AG04449 (cell line): ENCODE data around the gene MIGA1.
"Not testable (repeated sequence)": the region's sequence is repeated elsewhere in the genome, so short reads cannot be mapped to it uniquely, and the experiment has no call there.

Source experiments
- CTCF ChIA-PET: fragments of 350-600 bp; formaldehyde crosslinking; extraction: SDS; loops from one replicate; lab custom pipeline; 2021; ENCODE audit warnings: antibody characterized with exemption; lab: Yijun Ruan, JAX
- POLR2A ChIA-PET: fragments of 400-600, 350-600 bp; formaldehyde crosslinking; extraction: SDS; loops from one replicate; lab custom pipeline; 2020; ENCODE audit warnings: antibody characterized with exemption, inconsistent platforms; lab: Yijun Ruan, JAX
- DNase-seq: peaks from one replicate; pipeline ENCODE4 v3.0.0-alpha.2; 2010; ENCODE audit warnings: low read depth, low spot score
- H3K4me3 ChIP-seq: 2 replicates; pipeline ENCODE4 v1.5.1; 2011; ENCODE audit warnings: low read depth, mild to moderate bottlenecking, control low read depth, low read length
- CTCF ChIP-seq: IDR thresholded peaks from one replicate; pipeline ENCODE4 v1.5.1; 2011; ENCODE audit warnings: mild to moderate bottlenecking, moderate library complexity, low read length, control low read depth, inconsistent platforms; ENCODE audit not compliant: insufficient read depth; ENCODE audit errors: missing control alignments

MIGA1 gene

GRCh38 chr1:77779529-77780281 is at the start of gene MIGA1:
MIGA1 (plus strand) TSS chr1:77779649; CDS start chr1:77783253, 3,604 bp downstream.
- peak; percentile 46 for DNase-seq
- ChIA-PET CTCF (interaction anchor here (0.8 to 1.5 kb wide), 2 partner anchors 49 to 335 kb away, joined by 3 to 6 read pairs; no protein-coding TSS in a partner anchor), POLR2A (interaction anchor here (0.8 to 1.6 kb wide), 3 partner anchors 20 to 225 kb away, joined by 3 to 5 read pairs (median 3); partner anchors contain the start of genes DNAJB4, FUBP1 and USP33)
- H3K4me3 ChIP-seq, result peak within 1 kb of the TSS; percentile 89
- no peak for TF ChIP-seq CTCF

GRCh38 chr1:77732090-77732489 is 47.4 kb upstream of the MIGA1 start:
- POLR2A ChIA-PET, result no interaction called here
- no peak for DNase-seq
- no peak overlapping the region for H3K4me3 ChIP-seq
- no peak for TF ChIP-seq CTCF
- CTCF ChIA-PET, result interaction anchor here (0.6 to 0.8 kb wide), 2 partner anchors 100 to 168 kb away, joined by 3 read pairs; no protein-coding TSS in a partner anchor

GRCh38 chr1:77739235-77739634 is 40.2 kb upstream of the MIGA1 start:
- H3K4me3 ChIP-seq, result no peak overlapping the region
- TF ChIP-seq CTCF, result no peak
- no peak for DNase-seq
- POLR2A ChIA-PET, result no interaction called here
- CTCF ChIA-PET, result interaction anchor here (0.7 to 2.0 kb wide), 2 partner anchors 16 to 19 kb away, joined by 3 to 5 read pairs; no protein-coding TSS in a partner anchor

DNA sequence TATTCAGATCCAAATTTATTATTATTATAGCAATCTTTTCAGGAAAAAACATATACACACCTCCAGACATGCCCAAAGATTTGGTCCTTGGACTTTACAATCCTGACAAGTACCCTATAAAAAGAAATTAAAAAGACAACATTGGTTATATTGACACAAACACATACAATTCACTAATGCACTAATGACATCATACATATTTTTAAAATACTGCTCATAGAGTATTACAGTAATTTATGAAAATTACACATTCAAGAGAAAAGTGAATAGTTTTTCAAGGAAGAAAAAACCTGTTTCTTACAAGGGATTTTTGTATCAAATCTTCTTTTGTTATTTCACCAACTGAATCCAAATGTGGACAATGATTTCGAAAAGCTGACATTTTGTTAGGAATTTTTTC is 38.1 kb upstream of the MIGA1 start:
- no peak for DNase-seq
- ChIA-PET CTCF (no interaction called here), POLR2A (no interaction called here)
- no peak for TF ChIP-seq CTCF
- no peak overlapping the region for H3K4me3 ChIP-seq

DNA sequence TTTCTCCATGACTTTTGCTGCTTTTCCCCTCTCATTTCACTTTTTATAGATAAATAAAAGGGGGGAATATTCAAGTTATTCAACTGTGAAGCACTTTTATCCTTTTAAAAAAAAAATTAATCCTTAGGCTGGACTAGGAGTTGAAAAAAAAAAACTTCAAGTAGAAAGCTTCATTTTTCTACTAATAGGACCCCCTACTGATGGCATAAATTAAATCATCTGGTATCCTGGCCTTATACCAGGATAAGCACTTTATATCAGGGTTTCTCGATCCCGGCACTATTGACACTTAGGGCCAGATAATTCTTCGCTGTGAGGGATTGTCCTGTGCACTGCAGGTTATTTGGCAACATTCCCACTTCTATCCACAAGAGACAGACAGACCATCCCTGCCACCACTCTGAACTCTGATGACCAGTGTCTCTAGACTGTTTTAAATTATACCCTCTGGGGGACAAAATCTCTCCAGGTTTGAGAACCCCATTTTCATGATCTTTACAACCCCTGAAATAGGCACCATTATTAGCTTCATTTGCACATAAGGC is 37.4 kb upstream of the MIGA1 start:
- H3K4me3 ChIP-seq, result no peak overlapping the region
- DNase-seq, result no peak
- no peak for TF ChIP-seq CTCF
- CTCF ChIA-PET, result interaction anchor here (1.6 kb wide), 1 partner anchor 9 kb away, joined by 3 read pairs; no protein-coding TSS in a partner anchor
- POLR2A ChIA-PET, result no interaction called here

DNA sequence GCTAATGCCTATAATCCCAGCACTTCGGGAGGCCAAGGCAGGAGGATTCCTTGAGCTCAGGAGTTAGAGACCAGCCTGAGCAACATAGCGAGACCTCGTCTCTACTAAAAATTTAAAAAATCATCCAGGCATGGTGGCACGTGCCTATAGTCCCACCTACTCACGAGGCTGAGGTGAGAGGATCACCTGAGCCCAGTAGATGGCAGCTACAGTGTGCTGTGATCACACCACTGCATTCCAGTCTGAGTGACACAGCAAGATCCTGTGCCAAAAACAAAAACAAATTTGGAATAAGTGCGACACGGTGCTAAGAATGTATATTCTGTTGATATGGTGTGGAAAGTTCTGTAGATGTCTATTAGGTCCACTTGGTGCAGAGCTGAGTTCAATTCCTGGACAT is 34.9 kb upstream of the MIGA1 start:
- TF ChIP-seq CTCF, result no peak
- CTCF ChIA-PET, result no interaction called here
- no peak overlapping the region for H3K4me3 ChIP-seq
- POLR2A ChIA-PET, result no interaction called here
- no peak for DNase-seq

DNA sequence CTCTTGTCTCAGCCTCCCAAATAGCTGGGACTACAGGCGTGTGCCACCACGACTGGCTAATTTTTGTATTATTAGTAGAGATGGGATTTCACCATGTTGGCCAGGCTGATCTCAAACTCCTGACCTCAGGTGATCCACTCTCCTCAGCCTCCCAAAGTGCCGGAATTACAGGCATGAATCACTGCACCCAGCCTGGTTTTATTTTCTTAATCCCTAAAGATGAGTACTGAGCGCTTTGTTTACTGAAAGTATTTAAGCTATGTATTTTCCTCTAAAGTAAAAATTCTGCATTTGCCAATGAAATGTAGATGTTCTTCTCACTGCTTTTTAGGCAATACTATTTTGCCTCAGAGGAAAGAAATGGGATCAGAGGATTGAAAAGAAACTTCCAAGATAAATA is 30.0 kb upstream of the MIGA1 start:
- CTCF ChIA-PET, result interaction anchor here (0.5 kb wide), 1 partner anchor 233 kb away, joined by 4 read pairs; no protein-coding TSS in a partner anchor
- POLR2A ChIA-PET, H3K4me3 ChIP-seq, DNase-seq: not testable (repeated sequence)
